ENCODE measurements around the gene FAM117B. TPM values are rescaled to one million over a fixed set of nuclear protein-coding genes. Genes with fewer than 3 reads are reported as not detected.

Gene FAM117B
- total RNA-seq, 1 experiment from 2014 or later: 24.0 TPM

- H2BK20ac ChIP-seq (ENCODE audit: low read depth, low read length, poor library complexity, severe bottlenecking): no peak overlapping the region
Observed at GRCh38 chr2:202758604-202759003, 123.8 kb downstream of the FAM117B start.

More at GRCh38 chr2:202758604-202759003, 123.8 kb downstream of the FAM117B start:
- Histone ChIP-seq H3K27ac (ENCODE audit: insufficient read length, low read depth, low read length) (no peak overlapping the region), H3K27me3 (ENCODE audit: insufficient read depth, low read length) (no peaks in the 10 kb centered on the region), H3K4ac (ENCODE audit: low read depth, low read length) (no peak overlapping the region), H3K14ac (ENCODE audit: insufficient read depth, low read length) (no peak overlapping the region), H3K4me2 (ENCODE audit: insufficient read depth, insufficient read length, low read length) (no peak overlapping the region), H4K91ac (ENCODE audit: insufficient read length, low read depth, low read length) (no peak overlapping the region), H2BK12ac (ENCODE audit: insufficient read length, low read depth, low read length) (no peak overlapping the region), H2AFZ (ENCODE audit: low read length) (no peak overlapping the region), H4K8ac (replicated peaks; ENCODE audit: insufficient read length, low read depth, low read length) (no peak overlapping the region), H3K9me3 (ENCODE audit: control insufficient read depth, low read depth, low read length) (no peaks in the 10 kb centered on the region), H3K18ac (ENCODE audit: insufficient read length, low read depth, low read length) (no peak overlapping the region), H4K20me1 (ENCODE audit: control insufficient read depth, insufficient read depth, insufficient read length) (no peaks in the 10 kb centered on the region), H2BK5ac (ENCODE audit: insufficient read length, low read length) (no peak overlapping the region), H3K9ac (ENCODE audit: extremely low read depth, insufficient read length, low read length) (no peak overlapping the region), H3K23ac (ENCODE audit: insufficient read length, low read depth, low read length) (no peak overlapping the region), H2BK120ac (ENCODE audit: low read depth, low read length, poor library complexity, severe bottlenecking) (no peak overlapping the region), H2BK15ac (ENCODE audit: low read depth, low read length) (no peak overlapping the region), H3T11ph (ENCODE audit: low read length) (no peak overlapping the region), H3K4me1 (ENCODE audit: insufficient read depth, low read length) (no peaks in the 10 kb centered on the region), H3K79me2 (ENCODE audit: insufficient read depth, low read length) (no peaks in the 10 kb centered on the region), H4K5ac (ENCODE audit: insufficient read length, low read depth, low read length) (no peak overlapping the region), H3K23me2 (ENCODE audit: insufficient read length, low read depth, low read length, poor library complexity, severe bottlenecking) (no peaks in the 10 kb centered on the region), H3K56ac (ENCODE audit: insufficient read length, low read depth, low read length) (no peak overlapping the region), H3K79me1 (ENCODE audit: insufficient read depth, low read depth, low read length, poor library complexity, severe bottlenecking) (no peaks in the 10 kb centered on the region), H2AK5ac (ENCODE audit: insufficient read length, low read length) (no peak overlapping the region)
- Mint-ChIP-seq H3K9me3 (peaks cover 0 to 2% of the 10 kb centered on the region in 2 experiments; a peak in 1 of 5 replicates), H3K27me3 (ENCODE audit: low read depth) (no peaks in the 10 kb centered on the region), H3K27ac (no peak overlapping the region), H3K4me1 (no peaks in the 10 kb centered on the region), H3K36me3 (ENCODE audit: insufficient read depth in 1 of 3, low read depth in 3 of 3) (peaks cover 14 to 55% (median 46%) of the 10 kb centered on the region in 3 experiments), H3K4me3 (no peak overlapping the region)
- no CpG with 5 or more reads among the region's 2 CpGs for WGBS (ENCODE audit: extremely low coverage, insufficient read length, low lambda C conversion rate)
- TF ChIP-seq, protein P1, sequence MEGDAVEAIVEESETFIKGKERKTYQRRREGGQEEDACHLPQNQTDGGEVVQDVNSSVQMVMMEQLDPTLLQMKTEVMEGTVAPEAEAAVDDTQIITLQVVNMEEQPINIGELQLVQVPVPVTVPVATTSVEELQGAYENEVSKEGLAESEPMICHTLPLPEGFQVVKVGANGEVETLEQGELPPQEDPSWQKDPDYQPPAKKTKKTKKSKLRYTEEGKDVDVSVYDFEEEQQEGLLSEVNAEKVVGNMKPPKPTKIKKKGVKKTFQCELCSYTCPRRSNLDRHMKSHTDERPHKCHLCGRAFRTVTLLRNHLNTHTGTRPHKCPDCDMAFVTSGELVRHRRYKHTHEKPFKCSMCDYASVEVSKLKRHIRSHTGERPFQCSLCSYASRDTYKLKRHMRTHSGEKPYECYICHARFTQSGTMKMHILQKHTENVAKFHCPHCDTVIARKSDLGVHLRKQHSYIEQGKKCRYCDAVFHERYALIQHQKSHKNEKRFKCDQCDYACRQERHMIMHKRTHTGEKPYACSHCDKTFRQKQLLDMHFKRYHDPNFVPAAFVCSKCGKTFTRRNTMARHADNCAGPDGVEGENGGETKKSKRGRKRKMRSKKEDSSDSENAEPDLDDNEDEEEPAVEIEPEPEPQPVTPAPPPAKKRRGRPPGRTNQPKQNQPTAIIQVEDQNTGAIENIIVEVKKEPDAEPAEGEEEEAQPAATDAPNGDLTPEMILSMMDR (conservative IDR thresholded peaks at IDR 0.05): no peak
- no peak for DNase-seq

All from H9 (cell line).